ENCODE measurements around the gene LMTK2.
"Not testable (repeated sequence)": the region's sequence is repeated elsewhere in the genome, so short reads cannot be mapped to it uniquely, and the experiment has no call there.

Gene LMTK2

DNA sequence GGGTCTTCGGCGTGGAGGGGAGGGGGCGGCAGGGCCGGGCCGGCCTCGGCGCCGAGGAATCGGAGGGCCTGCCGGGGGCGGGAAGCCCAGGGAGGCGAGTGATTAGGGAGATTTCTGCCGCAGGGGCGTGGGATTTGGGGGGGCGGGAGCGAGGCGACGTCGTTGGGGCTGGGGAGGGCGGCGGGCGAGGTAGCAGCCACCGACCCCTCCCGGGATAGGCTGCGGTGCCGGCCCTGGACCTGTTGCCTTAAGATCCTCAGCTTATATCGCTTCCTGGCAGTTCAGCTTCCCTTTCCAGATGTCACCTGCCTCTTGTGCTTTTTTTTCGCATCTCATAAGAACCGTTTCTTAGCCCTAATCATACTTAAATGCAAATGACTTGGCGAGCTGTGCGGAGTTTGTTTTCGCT is 655 bp downstream of the LMTK2 start:
- DNase-seq: no peak

DNA sequence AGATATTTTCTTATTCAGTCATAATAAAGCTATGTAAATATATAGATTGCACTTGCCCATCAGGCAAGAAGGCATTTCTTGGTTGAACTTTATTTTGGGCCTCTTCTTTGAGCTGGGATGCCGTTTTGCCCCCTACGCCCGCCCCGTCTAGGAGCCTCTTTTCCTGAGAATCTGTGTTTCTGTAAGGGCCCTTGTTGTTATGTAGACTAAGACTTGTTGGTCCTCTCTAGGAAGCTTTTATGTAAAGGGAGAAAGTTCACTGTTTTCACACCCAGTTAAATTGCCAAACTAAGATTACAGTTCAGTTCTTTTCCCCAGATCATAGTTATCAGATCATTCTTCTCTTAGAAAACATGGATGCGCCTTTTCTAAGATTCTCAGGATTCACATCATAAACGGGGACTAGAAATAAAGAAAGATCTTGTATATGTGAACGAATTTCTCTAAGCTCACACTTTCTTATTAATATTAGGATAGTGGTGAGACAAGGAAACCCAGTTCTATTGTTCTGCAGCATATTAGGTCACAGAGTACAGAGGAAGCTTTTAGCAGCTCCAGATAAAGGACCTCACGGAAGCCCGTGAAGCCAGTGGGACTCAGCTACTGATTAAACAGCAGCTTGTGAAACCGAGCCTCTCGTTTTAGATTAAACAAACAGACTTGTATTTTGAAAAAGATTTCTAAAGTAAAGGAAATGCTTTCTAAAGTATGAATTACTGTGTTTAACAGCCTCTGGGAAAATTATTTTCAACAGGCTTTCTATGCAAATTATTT is 3.8 kb downstream of the LMTK2 start:
- no peak for DNase-seq

DNA sequence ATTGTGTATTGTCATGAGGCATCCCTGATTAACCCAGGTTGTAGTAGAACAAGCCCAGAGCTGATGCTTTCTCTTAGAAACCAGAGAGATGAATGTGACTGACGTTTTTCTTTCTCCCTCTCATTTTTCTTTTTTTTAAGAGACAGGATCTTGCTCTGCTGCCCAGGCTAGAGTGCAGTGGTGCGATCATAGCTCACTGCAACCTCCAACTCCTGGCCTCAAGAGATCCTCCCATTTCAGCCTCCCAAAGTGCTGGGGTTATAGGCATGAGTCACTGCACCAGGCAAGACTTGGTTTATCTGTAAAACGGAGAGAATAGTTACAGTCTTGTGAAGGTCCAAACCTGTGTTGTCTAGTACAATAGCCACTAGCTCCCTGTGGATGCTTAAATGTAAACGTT is 5.4 kb downstream of the LMTK2 start:
- no peak for DNase-seq

DNA sequence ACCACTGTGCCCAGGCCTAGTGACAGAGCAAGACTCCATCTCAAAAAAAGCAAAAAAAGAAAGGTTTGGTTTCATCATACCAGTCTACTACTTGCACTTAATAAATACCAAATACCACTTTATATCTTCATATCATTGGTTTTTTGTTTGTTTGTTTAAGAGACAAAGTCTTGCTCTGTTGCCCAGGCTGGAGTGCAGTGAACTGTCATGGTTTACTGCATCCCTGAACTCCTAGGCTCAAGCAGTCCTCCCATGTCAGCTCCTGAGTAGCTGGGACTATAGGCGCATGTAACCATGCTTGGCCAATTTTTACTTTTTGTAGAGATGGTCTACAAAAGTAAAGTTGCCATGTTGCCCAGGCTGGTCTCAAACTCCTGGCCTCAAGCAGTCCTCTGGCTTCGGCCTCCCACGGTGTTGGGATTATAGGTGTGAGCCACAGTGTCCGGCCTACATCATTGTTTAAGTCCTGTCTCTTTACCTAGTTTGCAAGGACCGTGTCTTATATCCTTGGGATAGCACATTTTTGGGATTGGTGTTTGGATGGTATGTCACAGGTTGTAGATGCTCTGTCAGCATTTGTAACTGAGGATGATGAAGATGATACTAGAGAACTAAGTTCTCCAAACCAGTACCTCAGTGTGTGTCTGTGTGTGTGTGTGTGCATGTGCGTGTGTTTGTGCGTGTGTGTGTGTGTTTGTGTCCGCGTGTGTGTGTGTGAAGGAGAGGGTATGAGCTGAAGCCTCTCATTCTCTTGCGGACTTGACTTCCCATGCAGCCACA is 9.3 kb downstream of the LMTK2 start:
- no peak for DNase-seq

DNA sequence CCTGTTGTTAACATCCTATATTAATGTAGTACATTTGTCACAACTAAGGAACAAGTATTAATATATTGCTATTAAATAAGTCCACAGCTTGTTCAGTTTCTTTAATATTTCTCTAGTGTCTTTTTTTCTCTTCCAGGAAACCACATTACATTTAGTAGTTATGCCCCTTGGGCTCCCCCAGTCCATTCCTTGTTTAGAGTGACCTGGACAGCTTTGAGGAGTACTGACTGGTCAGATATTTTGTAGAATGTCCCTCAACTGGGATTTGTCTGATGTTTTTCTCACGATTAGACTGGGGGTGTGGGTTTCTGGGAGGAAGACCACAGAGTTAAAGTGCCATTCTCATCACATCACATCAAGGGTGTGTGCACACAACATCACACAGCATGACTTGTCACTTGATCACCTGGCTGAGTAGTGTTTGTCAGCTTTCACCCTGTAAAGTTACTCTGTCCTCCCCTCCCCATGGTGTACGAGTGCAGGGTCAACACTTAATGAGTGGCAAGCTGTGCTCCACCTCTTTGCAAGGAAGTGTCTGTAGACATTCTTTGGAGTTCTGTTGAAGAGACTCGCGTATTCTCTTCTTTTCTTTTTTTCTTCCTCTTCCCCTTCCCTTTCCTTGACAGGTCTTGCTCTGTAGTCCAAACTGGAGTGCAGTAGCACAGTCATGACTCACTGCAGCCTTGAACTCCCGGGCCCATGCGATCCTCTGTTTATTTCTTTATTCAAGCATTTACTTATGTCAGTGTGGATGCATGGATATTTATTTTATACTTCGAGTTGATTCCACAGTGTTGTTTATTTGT is 10.2 kb downstream of the LMTK2 start:
- no peak for DNase-seq

DNA sequence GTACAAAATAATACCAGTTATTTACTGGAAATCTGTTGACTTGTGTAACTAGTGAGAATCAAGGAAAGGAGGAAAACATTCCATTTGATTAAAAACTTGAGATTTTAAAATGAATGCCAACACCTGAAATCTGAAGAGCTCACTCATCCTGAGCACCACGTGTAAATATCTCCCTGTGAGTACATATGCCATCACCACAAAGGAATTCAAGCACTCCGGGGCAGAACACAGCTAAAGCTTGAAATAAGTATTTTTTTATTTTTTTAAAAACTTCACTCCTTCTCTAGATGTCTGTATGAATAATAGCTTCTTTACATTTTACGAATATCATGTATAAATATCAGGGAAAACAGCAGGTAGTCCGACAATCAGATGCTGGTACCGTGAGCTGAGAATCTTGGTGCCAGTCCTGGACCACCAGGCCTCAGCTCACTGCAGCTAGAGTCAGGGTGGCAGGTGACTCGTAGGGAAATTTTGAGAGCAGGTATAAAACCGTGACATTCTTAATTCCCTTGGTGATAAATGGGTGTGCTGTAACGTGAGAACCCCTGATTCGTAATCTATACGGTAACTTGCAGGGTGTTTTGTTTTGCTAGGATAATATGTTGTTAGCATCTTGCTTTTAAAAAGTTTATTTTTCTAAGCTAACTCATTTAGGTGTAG is 12.7 kb downstream of the LMTK2 start:
- DNase-seq: no peak

DNA sequence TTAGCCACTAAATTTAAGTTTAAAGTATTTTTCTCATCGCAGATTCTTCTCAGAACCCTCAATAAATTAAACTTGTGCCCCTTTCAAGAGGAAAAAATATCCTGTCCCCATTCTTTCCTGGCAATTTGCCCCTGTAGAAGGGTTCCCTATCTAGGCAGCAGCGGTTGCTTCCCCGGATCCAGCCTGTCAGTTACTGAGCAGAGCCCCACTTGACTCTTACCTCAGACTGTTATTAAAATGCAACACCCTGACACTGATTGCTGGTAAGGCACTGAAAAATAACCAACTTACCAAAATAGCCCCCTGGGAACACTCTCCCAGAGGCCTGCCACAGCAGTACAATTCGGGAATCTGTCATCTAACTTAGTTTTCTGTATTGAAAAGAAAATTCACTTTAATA is 13.9 kb downstream of the LMTK2 start:
- DNase-seq: no peak

DNA sequence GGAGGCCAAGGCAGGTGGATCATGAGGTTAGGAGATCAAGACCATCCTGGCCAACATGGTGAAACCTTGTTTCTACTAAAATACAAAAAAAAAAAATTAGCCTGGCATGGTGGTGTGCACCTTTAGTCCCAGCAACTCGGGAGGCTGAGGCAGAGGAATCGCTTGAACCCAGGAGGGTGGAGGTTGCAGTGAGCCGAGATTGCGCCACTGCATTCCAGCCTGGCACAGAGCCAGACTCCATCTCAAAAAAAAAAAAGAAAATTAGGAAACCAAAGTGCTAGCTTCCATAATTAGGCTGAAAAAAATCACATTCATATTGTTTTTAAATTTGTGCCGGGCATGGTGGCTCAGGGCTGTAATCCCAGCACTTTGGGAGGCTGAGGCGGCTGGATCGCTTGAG is 14.7 kb downstream of the LMTK2 start:
- DNase-seq: not testable (repeated sequence)

DNA sequence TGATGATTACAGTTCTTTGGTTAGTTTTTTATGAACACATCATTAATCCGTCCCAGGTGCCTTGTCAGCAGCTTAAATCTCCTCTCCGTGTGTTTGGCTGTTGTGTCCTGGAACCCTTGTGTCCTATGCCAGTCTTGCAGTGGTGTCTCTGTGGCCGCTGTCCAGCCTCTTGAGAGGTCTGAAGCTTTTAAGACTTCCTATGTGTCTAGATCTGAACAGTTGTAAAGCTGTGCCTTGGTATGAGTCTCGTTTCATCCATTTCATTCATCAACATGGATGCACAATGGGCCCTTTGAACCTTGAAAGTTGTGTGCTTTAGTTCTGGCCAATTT is 16.7 kb downstream of the LMTK2 start:
- no peak for DNase-seq

DNA sequence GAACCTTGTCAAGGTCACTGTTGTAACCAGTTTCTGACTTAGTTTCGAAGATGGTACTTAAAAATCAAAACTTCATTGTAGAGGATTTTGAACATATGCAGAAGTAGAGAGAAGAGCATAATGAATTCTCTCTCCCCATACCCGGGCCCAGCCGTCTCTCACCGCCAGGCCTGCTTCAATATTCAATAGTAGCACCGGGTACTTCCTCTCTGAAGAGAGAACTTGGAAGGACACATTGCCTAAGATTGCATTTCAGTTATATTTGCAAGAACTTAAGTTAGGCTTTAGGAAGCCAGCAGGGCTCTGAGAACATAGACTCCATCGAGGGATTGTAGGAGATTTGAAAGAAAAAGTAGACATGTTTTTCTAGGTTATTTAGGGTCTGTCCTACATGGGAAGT is 19.1 kb downstream of the LMTK2 start:
- no peak for DNase-seq

DNA sequence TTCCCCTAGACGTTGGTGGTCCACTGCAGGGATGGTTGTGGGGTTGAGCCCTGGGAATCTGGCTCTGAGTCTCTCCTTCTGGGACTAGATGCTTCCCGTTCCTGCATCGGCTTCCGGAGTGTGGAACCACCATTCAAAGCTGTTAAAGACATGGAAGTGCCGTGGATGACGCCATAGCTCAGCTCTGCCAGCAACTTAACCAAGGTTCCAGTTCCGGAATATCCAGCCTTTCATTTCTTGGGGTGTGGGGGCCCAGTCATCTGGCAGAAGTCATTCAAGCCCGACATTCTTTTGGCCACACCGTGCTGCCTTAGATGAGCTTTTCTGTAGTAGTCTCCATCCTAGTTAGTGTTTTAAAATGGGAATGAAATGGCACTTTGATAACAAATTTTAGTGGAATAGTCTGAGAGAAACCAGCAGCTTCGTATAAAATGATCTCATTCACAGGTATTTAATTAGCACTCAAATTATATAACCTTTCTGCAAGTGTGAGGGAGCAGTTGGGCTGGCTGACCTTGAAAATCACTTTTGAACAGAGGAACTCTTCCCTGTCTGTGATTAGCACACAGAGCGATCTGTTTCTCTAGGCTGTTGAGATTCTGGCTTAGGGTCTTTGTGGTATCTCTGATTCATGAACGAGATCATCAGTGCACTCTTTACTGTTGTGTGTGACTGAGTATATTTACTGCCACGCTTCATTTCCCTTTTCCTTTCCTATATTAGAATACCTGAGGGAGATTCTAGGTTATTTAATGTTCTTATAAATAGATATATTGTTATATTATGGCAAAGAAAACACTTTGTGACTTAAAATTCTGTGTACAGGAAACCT is 19.9 kb downstream of the LMTK2 start:
- DNase-seq: no peak

DNA sequence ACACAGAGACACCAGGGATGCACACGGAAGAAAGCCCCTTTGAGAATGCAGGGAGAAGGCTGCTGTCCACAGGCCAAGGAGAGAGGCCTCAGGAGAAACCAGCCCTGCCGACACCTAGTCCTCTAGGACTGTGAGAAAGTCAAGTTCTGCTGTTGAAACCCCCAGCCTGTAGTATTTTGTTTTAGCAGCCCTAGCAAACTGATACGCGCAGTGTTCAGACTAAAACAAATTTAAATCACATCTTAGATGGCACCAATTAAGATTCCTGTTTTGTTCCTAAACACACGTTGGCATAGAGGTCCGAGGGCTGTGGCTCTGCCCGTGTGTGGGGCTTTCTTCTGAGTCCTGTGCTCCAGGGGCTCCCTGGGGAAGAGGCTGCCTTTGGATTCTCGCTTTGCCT is 21.7 kb downstream of the LMTK2 start:
- DNase-seq: no peak

DNA sequence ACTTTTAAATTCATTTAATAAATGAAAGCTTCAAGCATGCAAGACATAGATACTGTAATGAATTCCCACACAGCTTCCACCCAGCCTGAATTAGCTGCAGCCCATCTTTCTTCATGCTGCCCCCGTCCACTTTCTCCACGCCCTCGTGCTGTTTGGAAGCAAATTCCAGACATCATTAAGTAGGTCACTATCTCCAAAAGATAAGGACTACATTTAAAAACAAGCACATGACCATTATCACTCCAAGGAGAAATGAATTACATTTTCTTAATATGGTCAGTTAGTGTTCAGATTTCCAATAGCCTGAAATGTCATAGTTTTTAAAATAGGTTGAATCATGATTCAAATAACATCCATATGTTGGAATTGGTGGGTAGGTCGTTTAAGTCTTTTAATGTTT is 24.3 kb downstream of the LMTK2 start:
- DNase-seq: no peak

DNA sequence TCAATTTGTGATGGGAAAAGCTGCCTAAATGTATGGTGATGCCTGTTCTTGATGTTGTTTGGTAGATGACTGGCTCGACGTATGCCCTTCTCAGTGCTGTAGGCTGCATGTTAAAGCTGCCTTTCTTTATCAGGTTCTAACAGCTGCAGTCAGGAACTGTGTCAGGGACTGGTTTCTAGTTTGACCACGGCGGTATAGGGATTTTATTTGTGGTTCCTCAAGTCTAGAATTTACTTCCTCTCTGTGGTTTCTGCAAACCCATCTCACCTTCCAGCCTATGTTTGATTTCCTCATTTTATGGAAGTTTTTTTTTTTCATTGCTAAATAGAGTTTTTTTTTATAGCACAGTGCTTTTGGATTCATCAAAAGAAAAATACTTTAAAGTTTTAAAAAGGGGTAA is 26.5 kb downstream of the LMTK2 start:
- DNase-seq: no peak

DNA sequence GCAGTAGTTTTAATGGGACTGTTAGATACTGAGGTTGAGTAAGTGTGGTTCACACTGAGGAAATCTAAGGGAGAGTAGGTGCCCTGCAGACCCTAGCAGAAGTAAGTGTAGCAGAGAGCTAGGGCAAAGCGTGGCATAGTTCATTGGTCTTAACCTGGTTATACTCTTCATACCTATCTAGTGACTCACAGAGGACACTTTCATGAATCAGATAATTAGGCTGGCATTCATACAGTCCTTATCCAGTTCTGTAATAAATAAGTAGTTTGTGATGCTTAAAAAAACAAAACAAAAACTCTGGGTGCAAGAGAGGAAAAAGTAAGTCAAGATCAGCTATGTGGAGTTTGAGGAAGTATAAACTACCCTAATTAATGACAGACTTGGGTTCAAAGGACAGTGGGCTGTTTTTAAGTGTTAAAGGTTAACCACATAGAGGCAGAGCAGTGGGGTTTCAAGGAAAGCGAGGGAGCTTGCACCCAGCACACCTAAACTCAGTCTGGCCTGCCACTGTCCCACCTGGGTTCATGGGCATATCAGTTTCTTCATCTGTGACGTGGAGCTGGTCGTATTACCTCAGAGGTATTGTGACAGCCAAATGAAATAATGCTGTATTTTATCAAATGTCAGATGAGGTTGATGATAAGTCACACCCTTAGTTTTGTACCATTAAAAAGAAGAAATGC is 27.1 kb downstream of the LMTK2 start:
- DNase-seq: no peak

DNA sequence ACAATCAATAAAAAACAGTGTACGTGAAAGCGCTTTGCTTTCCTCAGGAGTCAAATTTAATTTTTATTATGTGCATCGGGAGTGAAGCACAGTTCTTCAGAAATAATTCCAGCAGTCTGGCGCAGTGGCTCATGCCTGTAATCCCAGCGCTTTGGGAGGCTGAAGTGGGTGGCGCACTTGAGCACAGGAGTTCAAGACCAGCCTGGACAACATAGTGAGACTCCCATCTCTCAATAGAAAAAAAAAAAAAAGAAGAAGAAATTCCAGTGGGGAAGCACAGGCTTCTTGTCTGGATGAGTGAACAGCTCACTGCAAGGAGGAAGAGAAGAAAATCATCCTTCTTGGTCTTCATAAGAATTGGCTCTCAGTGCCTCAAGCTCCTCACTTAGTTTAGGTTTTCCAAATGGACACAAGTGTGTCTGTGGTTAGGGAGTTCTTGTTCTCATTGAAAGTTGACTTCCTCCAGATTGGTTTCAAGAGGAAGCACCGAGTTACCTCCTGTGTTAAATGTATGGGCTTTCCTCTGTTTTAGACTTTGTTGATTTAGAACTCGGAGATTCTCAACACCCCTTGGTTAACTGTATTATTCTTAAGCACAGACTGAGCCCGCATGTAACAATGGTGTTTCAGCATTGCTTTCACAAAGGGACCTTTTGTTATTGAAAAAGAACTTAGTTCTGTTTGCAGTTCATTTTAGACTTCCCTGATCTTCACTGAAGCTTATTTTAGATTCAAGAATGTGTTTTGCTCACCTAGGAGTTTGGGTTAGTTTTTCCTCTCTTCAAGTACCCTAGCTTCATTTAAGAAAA is 28.0 kb downstream of the LMTK2 start:
- DNase-seq: no peak

DNA sequence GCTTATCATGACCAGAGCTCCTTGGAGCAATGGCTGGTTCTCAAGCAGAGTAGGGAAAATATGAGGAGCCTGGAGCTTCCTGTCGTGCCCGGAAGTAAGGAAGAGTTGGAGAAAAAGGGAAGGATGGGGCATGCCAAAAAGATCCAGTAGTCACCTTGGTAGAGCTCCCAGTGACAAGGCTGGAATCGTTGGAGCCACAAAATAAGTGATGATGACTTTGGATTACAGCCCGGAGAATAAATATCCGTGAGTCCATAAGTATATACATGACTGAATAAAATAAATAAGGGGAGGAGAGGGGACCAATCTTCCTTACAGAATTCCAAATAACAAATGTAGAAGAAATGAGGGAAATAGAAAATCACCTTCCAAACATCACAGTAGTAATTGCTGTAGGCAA is 29.3 kb downstream of the LMTK2 start:
- peak; percentile 27 for DNase-seq

DNA sequence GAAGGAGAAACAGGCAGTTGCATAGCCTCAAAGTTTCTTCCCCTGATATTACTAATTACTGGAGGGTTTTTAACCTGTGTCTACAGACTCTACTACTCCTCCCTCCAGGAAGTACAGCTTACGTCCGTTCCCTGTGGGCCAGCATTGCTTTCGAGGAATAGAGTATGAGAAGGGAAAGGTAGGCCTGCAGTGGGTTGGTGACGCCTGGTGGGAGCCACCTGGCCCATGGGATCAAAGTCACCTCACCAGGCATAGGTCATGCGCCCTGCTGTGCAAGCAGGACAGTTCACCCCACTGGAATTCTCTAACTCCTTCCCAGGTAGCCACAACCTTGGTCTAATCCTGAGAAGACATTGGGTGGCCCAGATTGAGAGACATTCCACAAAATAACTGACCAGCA is 29.8 kb downstream of the LMTK2 start:
- DNase-seq: no peak

DNA sequence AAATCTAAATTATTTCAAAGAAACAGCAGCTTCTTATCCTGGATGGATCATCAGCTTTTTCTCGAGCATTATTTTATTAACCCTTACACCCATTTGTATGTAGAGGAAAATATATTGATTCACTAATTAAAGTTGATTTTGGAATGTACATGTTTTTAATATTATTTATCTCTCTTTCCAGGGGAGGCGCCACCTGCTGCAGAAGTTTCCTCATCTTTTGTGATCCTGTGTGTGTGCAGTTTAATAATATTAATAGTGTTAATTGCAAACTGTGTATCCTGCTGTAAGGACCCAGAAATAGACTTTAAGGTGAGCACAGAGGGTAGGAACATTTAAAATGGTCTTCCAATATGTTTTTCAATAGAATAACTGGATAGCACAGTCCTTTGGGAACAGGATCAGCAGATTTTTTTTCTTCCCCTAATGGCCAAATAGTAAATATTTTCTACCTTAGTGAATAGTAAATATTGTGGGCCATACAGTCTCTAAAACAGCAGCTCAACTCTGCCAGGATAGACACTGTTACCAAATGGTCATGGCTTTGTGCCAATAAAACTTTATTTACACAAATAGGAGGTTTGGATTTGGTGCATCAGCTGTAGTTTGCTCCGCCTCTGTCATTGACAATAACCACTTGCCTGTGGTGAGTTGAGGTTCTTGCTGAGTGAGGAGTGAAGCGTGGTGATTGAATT is 30.6 kb downstream of the LMTK2 start:
- DNase-seq: no peak

DNA sequence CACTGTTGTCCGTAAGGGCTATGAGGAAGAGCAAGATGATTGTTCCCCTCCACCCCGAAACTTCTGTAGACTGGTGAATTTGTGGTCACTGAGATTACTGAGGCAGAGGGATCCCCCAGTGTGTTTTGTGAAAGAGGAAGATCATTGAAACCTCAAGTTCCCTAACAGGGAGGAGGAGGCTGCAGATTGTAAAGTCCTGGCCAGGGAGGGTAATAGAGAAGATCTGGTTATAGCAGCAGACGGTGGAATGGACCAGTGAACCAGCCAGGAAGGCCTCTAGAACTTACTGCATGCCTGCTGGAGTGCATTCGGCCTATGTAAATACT is 31.1 kb downstream of the LMTK2 start:
- DNase-seq: no peak
